MM.1S (cell line): Measurements from ENCODE around the gene HIGD1B.

Experiments used
- CTCF ChIP-seq: fragments of 300-600 bp; sonication (generic); IDR thresholded peaks from 2 replicates; pipeline ENCODE4 v1.5.1; 2016; ENCODE audit warnings: antibody characterized with exemption, low read length, mixed read lengths
- EZH2 ChIP-seq: fragments of 300-600 bp; sonication (generic); optimal IDR thresholded peaks from 2 replicates; pipeline ENCODE3; 2017; ENCODE audit warnings: low read depth, mild to moderate bottlenecking, antibody characterized with exemption, low read length, mixed read lengths
- EZH2phosphoT487 ChIP-seq: fragments of 300-600 bp; sonication (generic); IDR thresholded peaks from 2 replicates; pipeline ENCODE4 v1.6.1; 2018; ENCODE audit warnings: antibody characterized with exemption, low read length

GRCh38 chr17:44877121-44877520, 29.4 kb downstream of the HIGD1B start:
- TF ChIP-seq CTCF (no peak), EZH2 (no peak), EZH2phosphoT487 (no peak)
